H1 (cell line): ENCODE data around the gene NGEF. TPM values are rescaled to one million over a fixed set of nuclear protein-coding genes. Genes with fewer than 3 reads are reported as not detected.
"Not testable (repeated sequence)": the region's sequence is repeated elsewhere in the genome, so short reads cannot be mapped to it uniquely, and the experiment has no call there.

Experiments used
- CTCF ChIA-PET: fragments of 300-600 bp; sonication (Branson Sonifier 250); formaldehyde crosslinking; loops from one replicate; lab custom pipeline; 2021; ENCODE audit not compliant: partially characterized antibody; lab: Charles Lee
- POLR2A ChIA-PET: fragments of 300-600 bp; sonication (Branson Sonifier 250); formaldehyde crosslinking; loops from one replicate; lab custom pipeline; 2021; ENCODE audit warnings: inconsistent platforms; ENCODE audit not compliant: partially characterized antibody; lab: Charles Lee
- DNase-seq, 2 experiments: peaks; one replicate each; pipeline versions ENCODE4 v3.0.0 to v3.0.0-alpha.2; 2010 to 2022; ENCODE audit warnings: low spot score in 2 of 2, low read depth in 1 of 2, mixed read lengths in 1 of 2
- FAIRE-seq: peaks from 2 replicates; lab custom pipeline; 2011; peaks lifted over from hg19 to GRCh38; lab: Jason Lieb, UNC
- H2AFZ ChIP-seq: 2 replicates; pipeline ENCODE4 v1.8.1; 2012; ENCODE audit warnings: low read length, inconsistent platforms
- H2AK5ac ChIP-seq: 2 replicates; pipeline ENCODE4 v1.6.1; 2013; ENCODE audit warnings: low read depth, low read length
- H2BK120ac ChIP-seq: replicated peaks from 2 replicates; pipeline ENCODE3; 2013; ENCODE audit warnings: low read depth, low read length, inconsistent platforms
- H2BK12ac ChIP-seq: 2 replicates; pipeline ENCODE4 v1.6.1; 2013; ENCODE audit warnings: low read depth, low read length
- H2BK15ac ChIP-seq: 2 replicates; pipeline ENCODE4 v1.6.1; 2013; ENCODE audit warnings: low read length
- H2BK20ac ChIP-seq: 2 replicates; pipeline ENCODE4 v1.6.1; 2013; ENCODE audit warnings: low read length
- H2BK5ac ChIP-seq: 2 replicates; pipeline ENCODE4 v1.6.1; 2013; ENCODE audit warnings: low read depth, low read length
- H3K14ac ChIP-seq: 2 replicates; pipeline ENCODE4 v1.6.1; 2013; ENCODE audit warnings: inconsistent platforms; ENCODE audit not compliant: insufficient read length
- H3K18ac ChIP-seq: 2 replicates; pipeline ENCODE4 v1.6.1; 2013; ENCODE audit warnings: low read length; ENCODE audit errors: extremely low read depth
- H3K23ac ChIP-seq: 2 replicates; pipeline ENCODE4 v1.6.1; 2013; ENCODE audit warnings: inconsistent platforms; ENCODE audit not compliant: insufficient read length
- H3K23me2 ChIP-seq: 2 replicates; pipeline ENCODE4 v1.6.1; 2013; ENCODE audit warnings: low read depth, low read length
- H3K27ac ChIP-seq: 2 replicates; pipeline ENCODE4 v1.6.1; 2011; ENCODE audit warnings: low read depth, low read length, inconsistent platforms
- H3K27me3 ChIP-seq, 4 experiments: replicated peaks in 1 of 4; 1 replicate in 1 of 4; 2 replicates in 3 of 4; pipeline versions ENCODE4 v1.6.1 to v1.8.1; 2011 to 2013; ENCODE audit warnings: low read length in 3 of 4, mild to moderate bottlenecking in 3 of 4, inconsistent platforms in 2 of 4, mixed read lengths in 2 of 4, moderate library complexity in 1 of 4; ENCODE audit not compliant: control insufficient read depth in 3 of 4, insufficient read depth in 3 of 4; ENCODE audit errors: extremely low read depth in 1 of 4
- H3K36me3 ChIP-seq, 4 experiments: 2 replicates each; pipeline versions ENCODE4 v1.6.1 to v1.8.1; 2011 to 2013; ENCODE audit warnings: mild to moderate bottlenecking in 4 of 4, low read length in 3 of 4, moderate library complexity in 2 of 4, control low read depth in 1 of 4, inconsistent platforms in 1 of 4; ENCODE audit not compliant: insufficient read depth in 4 of 4, control insufficient read depth in 2 of 4
- H3K4ac ChIP-seq: replicated peaks from 2 replicates; pipeline ENCODE3; 2013; ENCODE audit warnings: low read length, low read depth, mixed read lengths, inconsistent platforms; ENCODE audit not compliant: insufficient read length
- H3K4me1 ChIP-seq, 4 experiments: replicated peaks in 1 of 4; 1 replicate in 1 of 4; 2 replicates in 3 of 4; pipeline versions ENCODE4 v1.6.1 to v1.8.1; 2011 to 2013; ENCODE audit warnings: low read length in 3 of 4, inconsistent platforms in 2 of 4, mixed read lengths in 1 of 4; ENCODE audit not compliant: insufficient read depth in 4 of 4, control insufficient read depth in 3 of 4
- H3K4me2 ChIP-seq, 2 experiments: 2 replicates each; pipeline versions ENCODE4 v1.6.1 to v1.8.1; 2011 to 2013; ENCODE audit warnings: low read depth in 2 of 2, low read length in 2 of 2, control low read depth in 1 of 2, inconsistent platforms in 1 of 2, mild to moderate bottlenecking in 1 of 2; ENCODE audit not compliant: insufficient read depth in 1 of 2
- H3K4me3 ChIP-seq, 4 experiments: fragments of 200-600, 300-600 bp in 1 of 4; sonication (generic), shearing (Covaris generic), sonication (Bioruptor Twin) in 1 of 4; 2 replicates each; pipeline versions ENCODE4 v1.5.1 to v1.8.1; 2011 to 2016; ENCODE audit warnings: low read length in 4 of 4, low read depth in 3 of 4, control low read depth in 2 of 4, inconsistent platforms in 2 of 4, mild to moderate bottlenecking in 2 of 4, mixed read lengths in 1 of 4, moderate library complexity in 1 of 4; ENCODE audit not compliant: insufficient read depth in 2 of 4; ENCODE audit errors: extremely low read depth in 1 of 4
- H3K56ac ChIP-seq: replicated peaks from 2 replicates; pipeline ENCODE3; 2013; ENCODE audit warnings: low read depth, mild to moderate bottlenecking, mixed read lengths, low read length, inconsistent platforms; ENCODE audit not compliant: insufficient read length
- H3K79me1 ChIP-seq: 2 replicates; pipeline ENCODE4 v1.6.1; 2013; ENCODE audit warnings: low read depth, low read length, control low read depth
- H3K79me2 ChIP-seq, 2 experiments: 2 replicates each; pipeline versions ENCODE4 v1.6.1 to v1.8.1; 2012 to 2013; ENCODE audit warnings: low read length in 2 of 2, mild to moderate bottlenecking in 2 of 2, inconsistent platforms in 1 of 2; ENCODE audit not compliant: insufficient read depth in 2 of 2, control insufficient read depth in 1 of 2
- H3K9ac ChIP-seq, 4 experiments: replicated peaks in 1 of 4; 1 replicate in 1 of 4; 2 replicates in 3 of 4; pipeline versions ENCODE4 v1.6.1 to v1.8.1; 2011 to 2013; ENCODE audit warnings: low read depth in 3 of 4, low read length in 3 of 4, control low read depth in 2 of 4, mild to moderate bottlenecking in 2 of 4, moderate library complexity in 2 of 4, inconsistent platforms in 1 of 4; ENCODE audit errors: extremely low read depth in 1 of 4
- H3K9me3 ChIP-seq, 2 experiments: 2 replicates each; pipeline versions ENCODE4 v1.6.1 to v1.8.1; 2012 to 2013; ENCODE audit warnings: mild to moderate bottlenecking in 2 of 2, moderate library complexity in 2 of 2, control low read depth in 1 of 2, inconsistent platforms in 1 of 2, low read depth in 1 of 2, low read length in 1 of 2, mixed read lengths in 1 of 2; ENCODE audit not compliant: insufficient read depth in 2 of 2
- H4K20me1 ChIP-seq, 2 experiments: replicated peaks in 1 of 2; 2 replicates each; pipeline versions ENCODE3 to v1.8.1; 2011 to 2013; ENCODE audit warnings: inconsistent platforms in 2 of 2, low read length in 2 of 2, mild to moderate bottlenecking in 1 of 2; ENCODE audit not compliant: insufficient read depth in 2 of 2, control insufficient read depth in 1 of 2
- H4K5ac ChIP-seq: 2 replicates; pipeline ENCODE4 v1.6.1; 2013; ENCODE audit warnings: low read length, low read depth, mixed read lengths, inconsistent platforms; ENCODE audit not compliant: insufficient read length
- H4K8ac ChIP-seq: 2 replicates; pipeline ENCODE4 v1.8.0; 2013; ENCODE audit warnings: mild to moderate bottlenecking, moderate library complexity, low read length, inconsistent platforms; ENCODE audit not compliant: insufficient read depth; ENCODE audit errors: extremely low read depth
- H4K91ac ChIP-seq: replicated peaks from 2 replicates; pipeline ENCODE3; 2013; ENCODE audit warnings: low read length, mixed read lengths, inconsistent platforms; ENCODE audit not compliant: insufficient read length
- ATF3 ChIP-seq: IDR thresholded peaks from 2 replicates; pipeline ENCODE4 v1.6.1; 2011; ENCODE audit warnings: low read depth, mild to moderate bottlenecking, low read length; ENCODE audit not compliant: insufficient read depth
- BCL11A ChIP-seq, 2 experiments: IDR thresholded peaks; one replicate each; pipeline ENCODE4 v1.6.1; 2011; ENCODE audit warnings: low read depth in 2 of 2, low read length in 2 of 2, mild to moderate bottlenecking in 2 of 2
- EGR1 ChIP-seq: IDR thresholded peaks from 2 replicates; pipeline ENCODE4 v1.6.1; 2011; ENCODE audit warnings: low read depth, low read length, borderline replicate concordance
- WGBS, 2 experiments: shearing (Covaris generic) in 1 of 2; methylation state at CpG; one replicate each; pipeline versions ENCODE4 v1.1.6 to v1.1.7; 2013 to 2015; ENCODE audit warnings: low lambda C conversion rate in 2 of 2, mixed read lengths in 2 of 2, inconsistent platforms in 1 of 2, low coverage in 1 of 2, missing lambda C conversion rate in 1 of 2; ENCODE audit not compliant: insufficient replicate concordance in 2 of 2, insufficient coverage in 1 of 2, insufficient read length in 1 of 2; ENCODE audit errors: extremely low coverage in 1 of 2, missing lambda C conversion rate in 1 of 2; 5-methylcytosine and 5-hydroxymethylcytosine counted together
- polyA plus RNA-seq, 7 experiments: library from polyadenylated mRNA; depleted of rRNA in 3 of 7; stranded (reverse) in 5 of 7; unstranded in 2 of 7; fragments of >200 nt in 5 of 7; fragments of 200-250 nt in 2 of 7; gene quantifications; 1 replicate in 5 of 7; 2 replicates in 1 of 7; 4 replicates in 1 of 7; pipeline versions ENCODE4 v1.2.1 to v1.2.3, GENCODE V29; 2011 to 2013; ENCODE audit warnings: missing spikeins in 2 of 7, mixed read lengths in 2 of 7
- total RNA-seq: library from RNA; stranded (reverse); fragmentation: NEBNext Ultra II Directional; extraction: Animal tissue kit (Norgen Biotek cat#: 25700); gene quantifications from 2 replicates; pipeline ENCODE4 v1.2.1, GENCODE V29; 2021

NGEF gene
- total and polyA plus RNA-seq, 2 of the 8 experiments (the other 6 are each of a cell fraction or from before 2014, with no cell fraction given) = 2.7 to 3.2 TPM

GRCh38 chr2:232908695-232909094 is 104.4 kb downstream of the NGEF start (continued):
- TF ChIP-seq EGR1 (no peak), ATF3 (no peak), BCL11A (IDR thresholded peaks at IDR 0.05; ENCODE audit: low read depth in 2 of 2, low read length in 2 of 2) (no peak)

DNA sequence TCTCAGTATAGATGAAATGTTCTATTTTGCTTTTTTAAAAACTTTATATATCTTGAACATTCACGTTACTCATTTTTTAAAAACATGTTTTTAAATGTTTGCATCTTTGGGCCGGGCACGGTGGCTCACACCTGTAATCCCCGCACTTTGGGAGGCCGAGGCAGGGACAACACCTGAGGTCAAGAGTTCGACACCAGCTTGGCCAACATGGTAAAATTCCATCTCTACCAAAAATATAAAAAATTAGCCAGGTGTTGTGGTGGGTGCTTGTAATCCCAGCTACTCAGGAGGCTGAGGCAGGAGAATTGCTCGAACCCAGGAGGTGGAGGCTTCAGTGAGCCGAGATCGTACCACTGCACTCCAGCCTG is 105.4 kb downstream of the NGEF start:
- H4K91ac ChIP-seq, H3K27ac ChIP-seq, H2AFZ ChIP-seq, H3K36me3 ChIP-seq, H3K56ac ChIP-seq, FAIRE-seq, H3K79me2 ChIP-seq, H4K20me1 ChIP-seq, H3K23me2 ChIP-seq, H2BK20ac ChIP-seq, POLR2A ChIA-PET, CTCF ChIA-PET, H3K9ac ChIP-seq, H3K23ac ChIP-seq, H4K8ac ChIP-seq, H3K79me1 ChIP-seq, H3K4me1 ChIP-seq, H2BK120ac ChIP-seq, H2BK15ac ChIP-seq, DNase-seq, H4K5ac ChIP-seq, H3K4ac ChIP-seq, H3K14ac ChIP-seq, H2BK12ac ChIP-seq, H2AK5ac ChIP-seq, H2BK5ac ChIP-seq, H3K4me2 ChIP-seq, H3K4me3 ChIP-seq, H3K27me3 ChIP-seq, H3K18ac ChIP-seq: not testable (repeated sequence)
- 93% methylated on average over 9 of the region's 9 CpGs; no CpG with 5 or more reads in 1 of the 2 experiments for WGBS, 2 experiments
- peaks cover 9 to 19% of the 10 kb centered on the region in 2 experiments for H3K9me3 ChIP-seq
